AG09319 (cell line): ENCODE results near the gene POU6F2.

Experiments used
- DNase-seq: peaks from one replicate; pipeline ENCODE4 v3.0.0-alpha.2; 2010; ENCODE audit warnings: low read depth; ENCODE audit errors: extremely low read depth
- CTCF ChIP-seq: IDR thresholded peaks from 2 replicates; pipeline ENCODE4 v1.5.1; 2011; ENCODE audit warnings: low read depth, mild to moderate bottlenecking, inconsistent platforms, low read length, moderate library complexity

The POU6F2 gene

GRCh38 chr7:39272111-39272510 lies 294.4 kb downstream of the POU6F2 start:
- no peak for TF ChIP-seq CTCF
- DNase-seq: no peak

DNA sequence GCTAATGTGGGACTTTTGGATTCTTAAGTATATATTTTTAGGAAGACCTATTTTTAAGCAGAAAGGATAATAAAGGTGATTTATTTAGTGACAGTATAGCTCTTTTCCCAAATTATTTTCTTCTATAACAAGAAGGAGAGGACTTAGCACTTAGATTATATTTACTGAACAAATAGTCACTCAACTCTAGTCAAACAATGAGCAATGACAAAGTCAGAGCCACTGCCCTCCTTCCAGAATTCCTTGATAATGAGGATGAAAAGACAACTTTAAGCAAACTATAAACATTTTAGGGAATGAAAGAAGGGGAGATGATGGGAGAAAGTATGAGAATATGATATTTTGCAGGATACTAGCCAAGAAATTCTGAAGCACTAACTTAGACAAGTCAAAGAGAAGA lies 295.0 kb downstream of the POU6F2 start:
- DNase-seq: no peak
- no peak for TF ChIP-seq CTCF

- TF ChIP-seq CTCF: no peak
- DNase-seq: no peak
Measured at GRCh38 chr7:39280337-39280736, 302.6 kb downstream of the POU6F2 start.

DNA sequence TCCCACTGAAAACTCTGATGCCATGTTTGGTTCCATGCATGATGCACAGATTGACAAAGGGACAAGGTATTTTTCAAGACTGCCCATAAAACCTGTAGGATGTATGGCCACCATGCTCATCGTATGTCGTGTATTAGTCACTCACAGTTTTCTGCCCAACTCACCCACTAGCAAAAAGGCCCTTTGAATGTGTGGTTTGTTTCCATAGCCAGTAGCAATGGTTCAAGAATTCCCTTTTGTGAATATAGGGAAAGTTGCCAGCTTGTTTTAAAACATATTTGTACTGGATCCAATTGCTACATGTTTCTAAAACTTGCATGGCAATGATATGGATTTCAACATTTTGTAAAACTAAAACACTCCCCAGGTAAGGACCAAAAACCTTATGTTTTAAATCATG lies 307.5 kb downstream of the POU6F2 start:
- no peak for TF ChIP-seq CTCF

GRCh38 chr7:39288303-39288702 lies 310.6 kb downstream of the POU6F2 start:
- TF ChIP-seq CTCF: no peak
- DNase-seq: no peak

More for the DNA sequence above, 307.5 kb downstream of the POU6F2 start:
- no peak for DNase-seq

GRCh38 chr7:39291628-39292410 lies 314.1 kb downstream of the POU6F2 start:
- TF ChIP-seq CTCF: no peak
- DNase-seq: no peak

DNA sequence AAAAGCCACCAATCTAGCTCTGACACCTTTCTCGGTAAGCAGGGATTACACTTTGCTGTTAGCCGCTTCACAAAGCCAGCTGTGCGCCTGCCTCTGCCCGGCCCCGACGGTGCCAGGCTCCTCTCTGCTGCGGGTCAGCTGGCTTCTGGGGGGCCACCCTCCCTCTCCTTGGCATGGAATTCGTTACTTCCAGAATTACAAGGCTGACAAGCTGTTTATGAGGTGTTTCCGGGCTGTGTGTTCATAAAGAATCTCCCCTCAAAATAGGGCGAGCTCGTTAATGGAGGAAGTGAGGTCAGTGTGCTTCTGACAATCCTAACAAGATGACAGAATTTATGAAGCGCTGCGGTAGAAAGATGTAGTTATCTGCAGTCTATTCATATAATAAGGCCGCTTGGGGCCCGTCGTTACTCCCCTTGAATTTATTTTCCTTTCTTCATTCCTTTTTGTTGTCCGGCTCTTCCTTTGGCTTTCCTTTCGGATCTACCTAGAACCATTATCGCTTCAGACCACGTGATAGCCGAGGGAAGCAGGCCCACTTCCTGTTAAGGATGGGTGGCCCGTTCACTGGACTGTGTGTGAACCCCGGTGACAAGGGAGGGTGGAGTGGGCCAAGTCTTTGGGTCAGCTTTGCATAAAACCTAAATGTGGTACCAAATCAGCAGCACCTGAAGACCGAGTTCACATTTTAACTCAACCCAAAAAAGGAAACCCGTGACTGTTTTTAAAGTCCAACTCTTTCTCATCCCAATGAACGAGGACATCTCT lies 315.5 kb downstream of the POU6F2 start:
- TF ChIP-seq CTCF: no peak
- no peak for DNase-seq
